GM18511 (cell line): ENCODE measurements around the gene ZNF765.
"Not testable (repeated sequence)": the region's sequence is repeated elsewhere in the genome, so short reads cannot be mapped to it uniquely, and the experiment has no call there.

Experiments
- ATAC-seq: cut with Tn5 transposase; IDR thresholded peaks from one replicate; pipeline ENCODE4 v1.9.1; 2021; ENCODE audit warnings: mild to moderate bottlenecking, moderate library complexity; ENCODE audit not compliant: unreplicated experiment

The ZNF765 gene

DNA sequence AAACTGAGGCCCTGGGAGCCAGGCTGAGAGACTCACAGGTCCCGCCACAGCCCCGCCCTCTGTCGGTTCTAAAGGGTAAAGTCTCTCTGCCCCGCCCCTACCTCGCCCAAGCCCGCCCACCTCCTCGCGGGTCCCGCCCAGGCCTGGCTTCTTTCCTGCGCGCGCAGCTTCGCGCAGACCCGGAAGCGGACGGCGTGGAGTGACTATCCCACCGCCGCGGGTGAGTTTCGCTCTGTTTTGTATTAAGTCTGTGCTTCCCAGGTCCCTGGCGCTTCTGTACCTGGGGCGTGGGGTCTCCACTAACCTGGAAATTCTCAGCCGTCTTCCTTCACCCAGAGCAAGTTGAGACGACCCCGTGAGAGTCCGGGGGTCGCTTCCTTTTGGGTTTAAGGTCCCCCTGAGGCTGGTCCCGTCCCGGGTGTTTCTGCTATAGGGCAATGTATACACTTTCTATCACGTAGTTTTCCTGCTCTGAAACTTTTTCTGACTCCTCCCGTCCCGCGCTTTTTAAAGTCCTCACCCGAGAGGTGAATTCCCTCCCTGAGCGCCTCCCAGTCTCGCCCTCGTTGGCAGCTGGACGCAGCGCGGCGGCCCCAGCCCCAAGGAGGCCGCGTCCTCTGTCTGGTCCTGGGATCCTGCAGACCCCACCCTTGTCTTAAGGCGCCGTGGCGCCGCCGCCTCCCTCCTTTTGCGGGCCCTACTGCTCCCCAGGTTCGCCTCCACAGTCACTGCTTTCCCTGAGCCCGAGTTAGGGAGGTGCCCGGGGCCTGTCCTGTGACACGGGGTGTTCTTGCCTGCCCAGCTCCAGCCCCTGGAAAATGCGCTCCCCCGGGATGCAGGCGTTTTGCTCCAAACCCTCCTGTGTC lies at the start of gene ZNF765:
Gene ZNF765, plus strand, starts transcription at position 176 of the 866 bp plus-strand sequence. CDS start 2,867 bp downstream, outside the sequence.
- peak; percentile 91 for ATAC-seq

DNA sequence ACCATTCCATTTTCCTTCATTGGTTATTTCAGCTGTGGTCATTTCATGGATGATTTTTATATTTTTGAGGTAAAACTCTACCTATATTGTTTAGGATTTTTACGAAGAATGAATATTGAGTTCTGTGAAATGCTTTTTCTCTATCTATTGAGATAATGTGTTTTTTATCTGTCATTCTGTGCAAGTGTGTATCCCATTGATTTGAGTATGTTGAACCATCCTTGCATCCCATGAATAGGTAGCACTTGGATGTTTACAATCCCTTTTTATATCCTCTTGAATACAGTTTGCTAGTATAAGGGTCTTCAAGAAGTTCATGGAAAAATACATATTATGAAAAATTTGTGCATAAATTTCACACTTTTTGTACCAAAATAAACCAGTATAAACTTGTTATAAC lies 39.2 kb upstream of the ZNF765 start:
- ATAC-seq = no peak

DNA sequence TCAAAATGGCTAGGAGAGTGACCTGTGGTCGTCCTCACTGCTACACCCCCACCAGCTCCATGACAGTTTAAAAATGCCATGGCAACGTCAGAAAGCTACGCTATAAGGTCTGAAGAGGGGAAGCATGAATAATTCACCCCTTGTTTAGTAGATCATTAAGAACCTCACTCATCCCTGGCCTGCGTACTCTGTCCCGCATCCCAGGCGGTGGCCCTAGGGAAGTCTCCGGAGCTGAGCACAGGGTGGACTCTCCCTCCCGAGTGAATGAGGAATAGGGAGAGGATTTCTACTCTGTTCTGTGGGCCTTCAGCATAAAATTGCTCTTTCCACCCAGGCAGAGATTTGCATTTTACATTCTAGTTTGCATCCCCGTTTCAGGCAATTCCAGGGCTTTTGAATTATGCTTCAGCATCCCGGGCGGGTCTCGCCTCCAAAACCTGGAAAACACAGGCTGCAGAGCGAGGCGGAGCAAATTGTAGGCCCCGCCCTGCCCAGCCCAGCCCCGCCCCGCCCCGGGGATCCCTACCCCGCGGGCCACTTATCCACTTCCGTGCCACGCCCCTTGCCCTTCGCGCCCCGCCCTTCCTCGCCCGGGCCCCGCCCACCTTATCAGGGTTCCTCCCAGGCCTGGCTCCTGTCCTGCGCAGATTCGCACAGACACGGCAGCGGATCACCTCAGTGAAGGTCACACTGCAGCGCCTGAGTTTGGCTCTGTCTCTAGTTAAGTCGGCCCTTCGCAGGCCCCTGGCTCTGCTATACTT lies 36.9 kb upstream of the ZNF765 start:
- ATAC-seq = no peak

- ATAC-seq = not testable (repeated sequence)
Measured at GRCh38 chr19:53360056-53360455, 34.9 kb upstream of the ZNF765 start.

GRCh38 chr19:53365134-53365898 lies 29.6 kb upstream of the ZNF765 start, which contains the start of gene ZNF525:
TSS of gene ZNF525 (plus strand) at chr19:53365705. CDS start at chr19:53372282, 6,577 bp downstream.
- ATAC-seq = peak; percentile 99

DNA sequence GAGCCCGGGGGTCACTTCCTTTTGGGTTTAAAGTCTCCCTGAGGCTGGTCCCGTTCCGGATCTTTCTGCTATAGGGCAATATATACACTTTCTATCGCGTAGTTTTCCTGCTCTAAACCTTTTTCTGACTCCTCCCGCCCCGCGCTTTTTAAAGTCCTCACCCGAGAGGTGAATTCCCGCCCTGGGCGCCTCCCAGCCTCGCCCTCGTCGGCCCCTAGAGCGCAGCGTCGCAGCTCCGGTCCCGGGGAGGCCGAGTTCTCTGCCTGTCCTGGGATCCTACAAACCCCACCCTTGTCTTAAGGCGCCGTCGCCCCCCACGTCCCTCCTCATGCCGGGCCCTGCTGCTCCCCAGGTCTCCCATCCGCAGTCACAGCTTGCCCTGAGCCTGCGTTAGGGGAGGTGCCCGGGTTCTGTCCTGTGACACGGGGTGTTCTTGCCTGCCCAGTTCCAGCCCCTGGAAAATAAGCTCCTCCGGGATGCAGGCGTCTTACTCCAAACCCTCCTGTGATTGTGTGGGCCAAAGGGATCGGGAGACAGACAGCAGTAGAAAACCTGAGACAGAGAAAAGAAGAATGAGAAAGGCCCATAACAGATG lies 29.0 kb upstream of the ZNF765 start:
- ATAC-seq = peak; percentile 67

GRCh38 chr19:53372196-53372595 lies 22.8 kb upstream of the ZNF765 start:
- no peak for ATAC-seq

DNA sequence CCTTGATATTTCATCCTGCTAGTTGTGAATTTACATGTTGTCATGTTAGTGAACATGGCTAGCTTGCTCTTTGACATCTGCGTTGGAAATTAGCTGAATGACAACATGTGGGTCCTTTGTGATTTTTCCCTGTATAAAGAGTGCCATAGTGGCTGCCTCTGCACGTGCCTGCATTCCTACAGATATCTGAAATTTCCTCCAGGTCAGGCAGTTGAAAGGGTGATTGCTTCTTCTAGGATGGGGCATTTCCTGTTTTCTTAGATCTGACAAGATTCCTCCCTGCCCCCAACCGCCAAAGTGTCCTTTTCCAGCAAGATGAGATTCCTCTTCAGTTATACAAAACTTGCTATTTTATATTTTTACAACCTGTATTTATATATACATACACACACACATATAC lies 20.7 kb upstream of the ZNF765 start:
- no peak for ATAC-seq

- no peak for ATAC-seq
Measured at GRCh38 chr19:53374743-53375142, 20.2 kb upstream of the ZNF765 start.

DNA sequence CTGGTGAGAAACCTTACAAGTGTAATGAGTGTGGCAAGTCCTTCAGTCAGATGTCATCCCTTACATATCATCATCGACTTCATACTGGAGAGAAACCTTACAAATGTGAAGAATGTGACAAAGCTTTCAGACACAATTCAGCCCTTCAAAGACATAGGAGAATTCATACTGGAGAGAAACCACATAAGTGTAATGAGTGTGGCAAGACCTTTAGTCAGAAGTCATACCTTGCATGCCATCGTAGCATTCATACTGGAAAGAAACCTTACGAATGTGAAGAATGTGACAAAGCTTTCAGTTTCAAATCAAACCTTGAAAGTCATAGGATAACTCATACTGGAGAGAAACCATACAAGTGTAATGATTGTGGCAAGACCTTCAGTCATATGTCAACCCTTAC lies 13.6 kb upstream of the ZNF765 start:
- ATAC-seq = no peak

GRCh38 chr19:53388168-53388567 lies 6.8 kb upstream of the ZNF765 start:
- ATAC-seq = no peak

DNA sequence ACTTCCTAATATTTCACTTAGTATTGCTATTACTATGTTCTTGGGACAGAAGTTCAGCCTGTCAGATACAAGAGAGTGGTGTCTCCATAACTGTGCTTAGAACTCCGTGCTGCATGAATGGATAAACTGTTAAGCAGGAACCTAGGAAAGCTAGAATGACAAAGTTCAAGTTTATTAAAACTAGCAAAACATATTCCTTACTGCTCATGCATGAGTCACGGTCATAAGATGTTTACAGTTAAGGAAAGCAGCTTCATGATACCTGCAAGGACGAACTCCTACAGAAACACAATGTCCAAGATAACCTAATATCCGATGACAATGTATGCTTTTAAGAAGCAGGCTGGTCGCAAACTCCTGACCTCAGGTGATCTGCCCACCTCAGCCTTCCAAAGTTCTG lies 6.0 kb upstream of the ZNF765 start:
- no peak for ATAC-seq

DNA sequence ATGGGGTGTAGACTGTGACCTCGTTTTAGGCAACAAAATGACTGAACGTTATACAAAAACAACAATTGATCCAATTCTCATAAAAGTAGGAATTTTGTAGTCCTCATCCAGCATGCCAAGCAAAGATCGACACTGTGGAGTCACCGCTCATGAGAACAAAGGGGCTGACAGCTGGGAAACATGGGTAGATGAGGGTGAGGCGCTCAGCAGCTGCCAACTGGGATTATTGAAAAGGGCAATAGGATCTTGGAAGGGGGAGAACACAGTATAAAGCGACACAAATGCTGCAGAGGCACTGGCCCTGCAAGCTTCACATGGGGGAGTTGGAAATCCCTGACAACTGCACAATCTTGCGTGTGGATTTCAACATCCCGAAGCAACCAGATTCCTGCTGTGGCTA lies 5.4 kb upstream of the ZNF765 start:
- ATAC-seq = no peak

DNA sequence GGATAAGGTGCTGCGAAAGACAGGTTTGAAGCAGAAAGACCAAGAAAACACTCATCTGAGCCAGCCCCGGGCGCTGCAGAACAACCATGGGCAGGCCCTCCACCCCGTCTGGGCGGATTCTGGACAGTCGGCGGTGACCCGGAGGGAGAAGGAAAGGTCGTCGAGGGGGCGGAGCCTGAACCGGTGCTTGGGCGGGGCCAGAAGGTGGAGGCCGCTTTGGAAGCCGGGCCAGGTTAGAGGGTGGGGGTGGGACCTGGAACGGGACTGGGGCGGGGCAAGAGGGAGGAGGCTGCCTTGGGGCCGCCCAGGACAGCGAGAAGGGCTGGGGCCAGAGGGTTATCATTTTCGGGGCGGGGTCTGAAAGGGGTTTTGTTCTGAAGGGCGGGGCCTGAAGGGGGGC lies 5.0 kb upstream of the ZNF765 start:
- no peak for ATAC-seq

GRCh38 chr19:53394522-53394973 lies 401 bp upstream of the ZNF765 start:
- no peak for ATAC-seq

DNA sequence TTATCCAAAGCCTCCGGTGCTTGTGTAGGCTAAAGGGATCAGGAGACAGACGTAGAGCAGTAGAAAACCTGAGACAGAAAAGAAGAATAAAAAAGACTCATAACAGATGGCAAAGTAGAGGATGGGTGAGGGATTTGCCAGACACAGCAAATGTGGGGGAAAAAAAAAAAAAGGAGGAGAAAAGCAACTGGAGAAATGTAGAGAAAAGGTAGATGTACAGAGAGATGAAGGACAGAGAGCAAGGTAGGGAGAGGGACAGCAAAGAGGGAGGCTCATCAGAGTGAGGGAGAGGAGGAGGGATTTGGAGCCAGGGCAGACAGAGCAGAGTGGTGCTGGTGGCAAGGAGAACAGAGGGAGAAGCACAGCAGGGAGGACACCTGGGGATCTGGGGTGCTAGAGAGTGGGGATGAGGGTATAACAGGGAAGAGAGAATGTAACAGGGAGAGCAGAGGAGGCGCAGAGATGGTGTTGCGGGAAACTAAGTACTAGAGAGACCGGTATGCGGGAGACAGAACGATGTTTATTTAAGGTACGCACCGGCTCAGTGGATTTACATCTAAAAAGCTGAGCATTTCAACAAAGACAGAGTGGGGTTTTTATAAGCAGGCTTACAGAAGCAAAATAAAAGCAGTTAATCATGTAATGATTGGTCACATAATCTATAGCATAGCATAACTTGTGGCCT lies 1.0 kb downstream of the ZNF765 start:
- not testable (repeated sequence) for ATAC-seq

DNA sequence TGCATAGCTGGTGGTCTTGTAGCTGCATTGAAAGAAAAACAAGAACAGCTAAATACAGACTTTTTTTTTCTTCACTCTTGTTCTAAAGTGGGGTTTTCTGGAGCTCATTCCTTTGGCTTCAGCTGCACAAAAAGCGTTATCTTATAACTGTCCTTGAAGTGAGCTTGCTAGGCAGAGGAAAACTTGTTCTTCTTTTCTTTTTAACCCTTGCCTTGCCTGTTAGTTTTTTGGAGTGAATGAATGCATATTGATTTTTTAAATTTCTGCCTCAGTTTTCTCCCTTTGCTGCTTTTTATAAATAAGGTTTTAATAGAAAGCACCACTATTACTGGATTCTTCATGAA lies 1.5 kb downstream of the ZNF765 start:
- ATAC-seq = no peak

DNA sequence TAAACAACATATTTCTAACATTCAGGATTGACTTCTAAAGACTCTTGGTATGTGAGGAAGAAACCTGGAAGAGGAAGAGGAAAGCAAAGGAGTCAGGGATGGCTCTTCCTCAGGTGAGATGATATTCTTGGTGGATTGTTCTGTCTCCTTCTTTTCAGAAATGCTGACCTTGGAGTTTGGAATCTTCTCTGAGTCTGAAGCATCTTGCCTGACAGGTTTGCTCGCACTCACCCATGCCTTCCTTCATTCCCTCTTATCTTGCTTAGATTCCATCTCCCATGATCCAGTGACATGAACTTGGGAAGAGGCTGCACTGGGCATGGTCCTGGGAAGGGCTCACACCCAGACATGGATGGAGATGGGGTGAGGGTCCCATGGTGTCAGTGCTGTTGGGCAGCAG lies 3.0 kb downstream of the ZNF765 start:
- ATAC-seq = not testable (repeated sequence)

- ATAC-seq = no peak
Measured at GRCh38 chr19:53409505-53410204, 14.7 kb downstream of the ZNF765 start.
